SU-DHL-6 (cell line): Measurements from ENCODE around the gene ELMO1.

Experiments
- EZH2phosphoT487 ChIP-seq: fragments of 200-600 bp; sonication (generic), shearing (Covaris generic); conservative IDR thresholded peaks from 2 replicates; pipeline ENCODE4 v1.6.1; 2018; ENCODE audit warnings: mild to moderate bottlenecking, antibody characterized with exemption, low read length, moderate library complexity, mixed read lengths
- TF ChIP-seq, protein P1 (sequence below): fragments of 200-600 bp; sonication (generic); IDR thresholded peaks from one replicate; pipeline ENCODE4 v1.5.1; 2017; ENCODE audit warnings: antibody characterized with exemption, mild to moderate bottlenecking, low read length, moderate library complexity; ENCODE audit not compliant: insufficient read depth, poor library complexity, severe bottlenecking

DNA sequence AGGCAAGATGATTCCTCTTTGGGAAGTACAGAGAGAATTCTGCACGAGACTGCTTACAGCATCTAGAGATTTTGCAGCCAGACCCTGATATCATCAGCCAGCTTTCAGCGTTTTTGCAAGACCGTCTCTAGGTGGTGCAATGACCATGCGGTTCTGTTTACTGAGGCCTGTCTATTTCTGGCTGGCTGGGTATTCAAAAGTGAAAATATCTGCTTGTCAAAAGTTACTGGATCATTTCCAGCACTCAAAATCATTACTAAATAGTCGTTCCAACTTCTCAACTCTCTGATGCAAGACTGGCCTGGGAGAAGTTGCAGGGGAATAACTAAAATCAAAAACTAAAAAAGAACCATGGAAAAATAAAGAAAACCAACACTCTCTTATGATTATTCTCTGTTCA lies 240.1 kb downstream of the ELMO1 start:
- TF ChIP-seq, protein P1, sequence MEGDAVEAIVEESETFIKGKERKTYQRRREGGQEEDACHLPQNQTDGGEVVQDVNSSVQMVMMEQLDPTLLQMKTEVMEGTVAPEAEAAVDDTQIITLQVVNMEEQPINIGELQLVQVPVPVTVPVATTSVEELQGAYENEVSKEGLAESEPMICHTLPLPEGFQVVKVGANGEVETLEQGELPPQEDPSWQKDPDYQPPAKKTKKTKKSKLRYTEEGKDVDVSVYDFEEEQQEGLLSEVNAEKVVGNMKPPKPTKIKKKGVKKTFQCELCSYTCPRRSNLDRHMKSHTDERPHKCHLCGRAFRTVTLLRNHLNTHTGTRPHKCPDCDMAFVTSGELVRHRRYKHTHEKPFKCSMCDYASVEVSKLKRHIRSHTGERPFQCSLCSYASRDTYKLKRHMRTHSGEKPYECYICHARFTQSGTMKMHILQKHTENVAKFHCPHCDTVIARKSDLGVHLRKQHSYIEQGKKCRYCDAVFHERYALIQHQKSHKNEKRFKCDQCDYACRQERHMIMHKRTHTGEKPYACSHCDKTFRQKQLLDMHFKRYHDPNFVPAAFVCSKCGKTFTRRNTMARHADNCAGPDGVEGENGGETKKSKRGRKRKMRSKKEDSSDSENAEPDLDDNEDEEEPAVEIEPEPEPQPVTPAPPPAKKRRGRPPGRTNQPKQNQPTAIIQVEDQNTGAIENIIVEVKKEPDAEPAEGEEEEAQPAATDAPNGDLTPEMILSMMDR = no peak
- TF ChIP-seq EZH2phosphoT487 = no peak
